ENCODE data around the gene SLC5A1. TPM values are rescaled to one million over a fixed set of nuclear protein-coding genes. Genes with fewer than 3 reads are reported as not detected.

SLC5A1 gene
- total and polyA plus RNA-seq, 2 of the 13 experiments (the other 11 are each of a cell fraction or from before 2014, with no cell fraction given): not detected

- TF ChIP-seq ZNF737 (CRISPR knock-in tag; IDR thresholded peaks at IDR 0.05; ENCODE audit: borderline replicate concordance) (no peak), EEA1 (CRISPR knock-in tag; IDR thresholded peaks at IDR 0.05; ENCODE audit: borderline replicate concordance) (no peak), ZNF816 (CRISPR knock-in tag; IDR thresholded peaks at IDR 0.05; ENCODE audit: borderline replicate concordance) (no peak), NFIC (IDR thresholded peaks at IDR 0.05; ENCODE audit: low read length) (no peak), ZNF343 (CRISPR knock-in tag; IDR thresholded peaks at IDR 0.05) (no peak), REPIN1 (CRISPR knock-in tag; IDR thresholded peaks at IDR 0.05; ENCODE audit: borderline replicate concordance, low read depth) (no peak)
Observed at GRCh38 chr22:32106930-32107329, 63.9 kb downstream of the SLC5A1 start (continued).

DNA sequence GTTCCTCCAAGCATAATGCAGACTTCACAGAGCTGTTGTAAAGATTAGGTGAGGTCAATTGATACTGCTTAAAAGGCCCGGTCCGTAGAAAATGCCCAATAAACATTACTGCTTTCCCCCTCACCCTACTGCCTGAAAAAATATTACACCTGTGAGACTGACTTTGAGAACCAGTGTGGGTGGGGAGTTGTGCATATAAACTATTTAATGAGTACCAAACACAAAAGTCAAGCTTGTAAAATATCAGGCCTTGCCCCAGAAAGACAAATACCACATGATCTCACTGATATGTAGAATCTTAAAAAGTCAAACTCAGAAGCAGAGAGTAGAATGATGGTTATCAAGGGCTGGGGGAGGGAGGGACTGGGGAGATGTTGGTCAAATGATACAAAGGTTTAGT is 69.3 kb downstream of the SLC5A1 start:
- BruUV-seq (replicated peaks): no TSS peak
- CTCF ChIA-PET (ENCODE audit: low intra/inter-chr PET ratio, low total read pairs): no interaction called here
- ATAC-seq (no peak), DNase-seq (ENCODE audit: low spot score) (no peak), FAIRE-seq (no peak)
- WGBS (ENCODE audit: low lambda C conversion rate): 0% methylated on average over 2 of the region's 2 CpGs
- no peaks in the 10 kb centered on the region for H3K4me1 ChIP-seq (ENCODE audit: insufficient read depth, low read length)
- no peaks in the 10 kb centered on the region for H3K79me2 ChIP-seq (ENCODE audit: insufficient read depth, low read length)
- H3K4me2 ChIP-seq (ENCODE audit: low read depth, low read length): no peak overlapping the region
- H3K9me3 ChIP-seq (ENCODE audit: low read length): no peaks in the 10 kb centered on the region
- in situ Hi-C loops (cut with HindIII; ENCODE audit: extremely low pct_ligation_motif_present, low pct_unique_long_range_greater_than_20kb): no loop called here
- intact Hi-C loops (cut with micrococcal nuclease; ENCODE audit: unreplicated experiment): no loop called here
- no peak overlapping the region for H3K27ac ChIP-seq (ENCODE audit: extremely low read length, insufficient read depth, low read length)
- peaks cover 0 to 6% of the 10 kb centered on the region in 2 experiments; a peak in 2 of 5 replicates for H3K27me3 ChIP-seq (ENCODE audit: control insufficient read depth in 1 of 2, insufficient read depth in 2 of 2, low read length in 2 of 2)
- H2AFZ ChIP-seq (ENCODE audit: low read length): no peak overlapping the region
- H3K36me3 ChIP-seq (replicated peaks in 1 of 2; ENCODE audit: control insufficient read depth in 1 of 2, insufficient read depth in 2 of 2, low read length in 2 of 2): no peaks in the 10 kb centered on the region
- no peaks in the 10 kb centered on the region for H4K20me1 ChIP-seq (ENCODE audit: insufficient read depth, low read length)
- no peak overlapping the region for H3K9ac ChIP-seq (ENCODE audit: insufficient read depth, low read depth, low read length)
- H3K4me3 ChIP-seq (replicated peaks in 1 of 3; ENCODE audit: insufficient read depth in 1 of 3, low read depth in 2 of 3, low read length in 3 of 3): no peak overlapping the region
- POLR2A ChIA-PET: no interaction called here
- TF ChIP-seq ZNF746 (CRISPR knock-in tag; IDR thresholded peaks at IDR 0.05) (no peak), ZNF354B (CRISPR knock-in tag; IDR thresholded peaks at IDR 0.05) (no peak), SAFB2 (CRISPR knock-in tag; IDR thresholded peaks at IDR 0.05; ENCODE audit: borderline replicate concordance, low read depth) (no peak), SCMH1 (CRISPR knock-in tag; IDR thresholded peaks at IDR 0.05; ENCODE audit: borderline replicate concordance) (no peak), MYNN (CRISPR knock-in tag; IDR thresholded peaks at IDR 0.05; ENCODE audit: low read depth) (no peak), BORCS8-MEF2B (CRISPR knock-in tag; IDR thresholded peaks at IDR 0.05) (no peak), CENPX (CRISPR knock-in tag; IDR thresholded peaks at IDR 0.05) (no peak), PHB2 (IDR thresholded peaks at IDR 0.05; ENCODE audit: partially characterized antibody) (no peak), FOSL1 (CRISPR knock-in tag; IDR thresholded peaks at IDR 0.05; ENCODE audit: borderline replicate concordance) (no peak), ZZZ3 (CRISPR knock-in tag; IDR thresholded peaks at IDR 0.05; ENCODE audit: borderline replicate concordance) (no peak), ZNF629 (CRISPR knock-in tag; conservative IDR thresholded peaks at IDR 0.05) (no peak), MLLT10 (CRISPR knock-in tag; IDR thresholded peaks at IDR 0.05) (no peak), ZMYM2 (CRISPR knock-in tag; IDR thresholded peaks at IDR 0.05) (no peak), POLR2A (IDR thresholded peaks at IDR 0.05; ENCODE audit: insufficient read depth in 1 of 2, low read depth in 2 of 2, low read length in 2 of 2) (no peak)
- TF ChIP-seq, protein P1, sequence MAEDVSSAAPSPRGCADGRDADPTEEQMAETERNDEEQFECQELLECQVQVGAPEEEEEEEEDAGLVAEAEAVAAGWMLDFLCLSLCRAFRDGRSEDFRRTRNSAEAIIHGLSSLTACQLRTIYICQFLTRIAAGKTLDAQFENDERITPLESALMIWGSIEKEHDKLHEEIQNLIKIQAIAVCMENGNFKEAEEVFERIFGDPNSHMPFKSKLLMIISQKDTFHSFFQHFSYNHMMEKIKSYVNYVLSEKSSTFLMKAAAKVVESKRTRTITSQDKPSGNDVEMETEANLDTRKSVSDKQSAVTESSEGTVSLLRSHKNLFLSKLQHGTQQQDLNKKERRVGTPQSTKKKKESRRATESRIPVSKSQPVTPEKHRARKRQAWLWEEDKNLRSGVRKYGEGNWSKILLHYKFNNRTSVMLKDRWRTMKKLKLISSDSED (CRISPR knock-in tag; IDR thresholded peaks at IDR 0.05): no peak
- TF ChIP-seq, protein P2, sequence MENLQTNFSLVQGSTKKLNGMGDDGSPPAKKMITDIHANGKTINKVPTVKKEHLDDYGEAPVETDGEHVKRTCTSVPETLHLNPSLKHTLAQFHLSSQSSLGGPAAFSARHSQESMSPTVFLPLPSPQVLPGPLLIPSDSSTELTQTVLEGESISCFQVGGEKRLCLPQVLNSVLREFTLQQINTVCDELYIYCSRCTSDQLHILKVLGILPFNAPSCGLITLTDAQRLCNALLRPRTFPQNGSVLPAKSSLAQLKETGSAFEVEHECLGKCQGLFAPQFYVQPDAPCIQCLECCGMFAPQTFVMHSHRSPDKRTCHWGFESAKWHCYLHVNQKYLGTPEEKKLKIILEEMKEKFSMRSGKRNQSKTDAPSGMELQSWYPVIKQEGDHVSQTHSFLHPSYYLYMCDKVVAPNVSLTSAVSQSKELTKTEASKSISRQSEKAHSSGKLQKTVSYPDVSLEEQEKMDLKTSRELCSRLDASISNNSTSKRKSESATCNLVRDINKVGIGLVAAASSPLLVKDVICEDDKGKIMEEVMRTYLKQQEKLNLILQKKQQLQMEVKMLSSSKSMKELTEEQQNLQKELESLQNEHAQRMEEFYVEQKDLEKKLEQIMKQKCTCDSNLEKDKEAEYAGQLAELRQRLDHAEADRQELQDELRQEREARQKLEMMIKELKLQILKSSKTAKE (CRISPR knock-in tag; IDR thresholded peaks at IDR 0.05; ENCODE audit: borderline replicate concordance): no peak

Measured in HepG2 (cell line).